GM13977 (cell line): ENCODE measurements around the gene LTBP1.

Experiments
- DNase-seq: peaks from one replicate; pipeline ENCODE4 v3.0.0; 2012; ENCODE audit warnings: low spot score
- CTCF ChIP-seq: IDR thresholded peaks from 2 replicates; pipeline ENCODE4 v1.5.1; 2012; ENCODE audit warnings: mild to moderate bottlenecking, control low read depth; ENCODE audit not compliant: insufficient read depth; ENCODE audit errors: extremely low read depth, missing control alignments
- in situ Hi-C: fragments of 300-500 bp; cut with MboI; formaldehyde crosslinking; loops from one replicate; pipeline ENCODE4 v1.12.0; 2022; ENCODE audit warnings: low sequenced_read_pairs, low pct_unique_long_range_greater_than_20kb, mixed read lengths, inconsistent platforms; ENCODE audit not compliant: unreplicated experiment

Gene LTBP1

DNA sequence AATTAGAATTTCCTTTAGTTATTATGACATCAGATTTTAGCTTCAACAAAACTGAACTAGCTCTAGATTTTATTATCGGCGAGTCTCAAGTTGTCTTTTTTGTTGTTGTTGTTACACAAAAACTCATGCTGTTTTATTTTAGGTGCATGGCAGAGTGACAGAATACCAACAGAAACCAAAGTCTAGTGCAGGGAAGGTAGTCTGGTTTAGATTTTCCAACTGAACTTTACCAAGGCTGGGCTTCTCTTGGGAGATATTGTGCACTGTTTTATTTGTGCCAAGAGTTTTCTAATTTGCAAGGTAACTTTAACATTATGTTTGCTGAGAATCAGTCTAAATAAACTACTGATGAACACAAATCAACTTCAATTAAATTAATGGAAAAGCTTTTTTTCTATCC, 486.1 kb downstream of the LTBP1 start:
- TF ChIP-seq CTCF = no peak
- in situ Hi-C loops = no loop called here
- no peak for DNase-seq

GRCh38 chr2:33433279-33434235, 486.8 kb downstream of the LTBP1 start:
- no peak for DNase-seq
- no peak for TF ChIP-seq CTCF
- in situ Hi-C loops = no loop called here

DNA sequence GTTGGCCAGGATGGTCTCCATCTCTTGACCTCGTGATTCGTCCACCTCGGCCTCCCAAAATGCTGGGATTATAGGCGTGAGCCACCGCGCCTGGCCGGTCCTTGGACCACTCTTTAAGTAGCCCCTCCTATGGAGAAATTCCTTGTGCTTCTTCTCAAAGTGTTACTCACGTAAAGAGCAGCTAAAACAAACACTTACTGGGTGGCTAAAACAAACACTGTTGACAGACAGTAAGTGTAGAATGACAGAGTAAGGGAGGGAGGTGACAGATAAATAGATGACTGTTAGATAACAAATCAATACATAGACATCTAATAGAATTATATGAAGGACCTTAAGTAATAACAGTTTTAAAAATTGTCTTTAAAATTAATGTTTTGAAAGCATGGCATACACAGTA, 488.8 kb downstream of the LTBP1 start:
- in situ Hi-C loops = no loop called here
- DNase-seq = no peak
- TF ChIP-seq CTCF = no peak

- in situ Hi-C loops = no loop called here
- TF ChIP-seq CTCF = no peak
- DNase-seq = no peak
Observed at GRCh38 chr2:33436083-33436482, 489.3 kb downstream of the LTBP1 start.

- DNase-seq = no peak
- in situ Hi-C loops = no loop called here
Observed at GRCh38 chr2:33437297-33437696, 490.5 kb downstream of the LTBP1 start.

GRCh38 chr2:33437815-33438214, 491.1 kb downstream of the LTBP1 start:
- DNase-seq = no peak
- TF ChIP-seq CTCF = no peak
- in situ Hi-C loops = no loop called here

More at GRCh38 chr2:33437297-33437696, 490.5 kb downstream of the LTBP1 start:
- TF ChIP-seq CTCF = no peak
